Central memory CD8-positive, alpha-beta T cell (primary cell): Measurements from ENCODE around the gene SH3BP5.
"Not testable (repeated sequence)": the region's sequence is repeated elsewhere in the genome, so short reads cannot be mapped to it uniquely, and the experiment has no call there.

ENCODE experiments used
- ATAC-seq: fragments of 150-1000 bp; cut with Tn5 transposase; replicated peaks from 2 replicates; pipeline ENCODE4 v1.10.0; 2022; ENCODE audit warnings: mild to moderate bottlenecking, moderate FRiP score, moderate number of reproducible peaks; ENCODE audit not compliant: poor library complexity, severe bottlenecking; ENCODE audit errors: extremely low read depth
- DNase-seq, 2 donors: peaks; one replicate each; pipeline ENCODE4 v3.0.0; 2021; ENCODE audit warnings: low spot score in 2 of 2
- H3K27ac Mint-ChIP-seq: one replicate; pipeline ENCODE4 v1.8.0; 2022; ENCODE audit warnings: low read depth, mild to moderate bottlenecking, moderate library complexity, mixed read lengths
- H3K27me3 Mint-ChIP-seq: one replicate; pipeline ENCODE4 v1.8.0; 2022; ENCODE audit warnings: mixed read lengths
- H3K36me3 Mint-ChIP-seq: one replicate; pipeline ENCODE4 v1.8.0; 2022; ENCODE audit warnings: mild to moderate bottlenecking, moderate library complexity, mixed read lengths; ENCODE audit not compliant: insufficient read depth
- H3K4me1 Mint-ChIP-seq: one replicate; pipeline ENCODE4 v1.8.0; 2022; ENCODE audit warnings: mixed read lengths
- H3K4me3 Mint-ChIP-seq: one replicate; pipeline ENCODE4 v1.8.0; 2022; ENCODE audit warnings: mild to moderate bottlenecking, moderate library complexity, mixed read lengths
- H3K9me3 Mint-ChIP-seq: one replicate; pipeline ENCODE4 v1.8.0; 2022; ENCODE audit warnings: mixed read lengths

SH3BP5 gene, protein sequence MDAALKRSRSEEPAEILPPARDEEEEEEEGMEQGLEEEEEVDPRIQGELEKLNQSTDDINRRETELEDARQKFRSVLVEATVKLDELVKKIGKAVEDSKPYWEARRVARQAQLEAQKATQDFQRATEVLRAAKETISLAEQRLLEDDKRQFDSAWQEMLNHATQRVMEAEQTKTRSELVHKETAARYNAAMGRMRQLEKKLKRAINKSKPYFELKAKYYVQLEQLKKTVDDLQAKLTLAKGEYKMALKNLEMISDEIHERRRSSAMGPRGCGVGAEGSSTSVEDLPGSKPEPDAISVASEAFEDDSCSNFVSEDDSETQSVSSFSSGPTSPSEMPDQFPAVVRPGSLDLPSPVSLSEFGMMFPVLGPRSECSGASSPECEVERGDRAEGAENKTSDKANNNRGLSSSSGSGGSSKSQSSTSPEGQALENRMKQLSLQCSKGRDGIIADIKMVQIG

GRCh38 chr3:15332405-15333098, at the start of gene SH3BP5:
Gene SH3BP5 (minus strand): TSS chr3:15332586. CDS start chr3:15332408, 178 bp downstream.
- Mint-ChIP-seq H3K4me3 (peak within 1 kb of the TSS; percentile 94), H3K9me3 (no peaks in the 10 kb centered on the region), H3K27ac (peak within 1 kb of the TSS; percentile 91), H3K36me3 (peaks cover 18% of the 10 kb centered on the region), H3K27me3 (no peaks in the 10 kb centered on the region), H3K4me1 (peaks cover 45% of the 10 kb centered on the region)
- DNase-seq, result peak; percentile 55 to 57
- peak; percentile 89 for ATAC-seq

GRCh38 chr3:15380980-15381890, 48.8 kb upstream of the SH3BP5 start:
- Mint-ChIP-seq H3K27ac (no peak overlapping the region), H3K27me3 (no peaks in the 10 kb centered on the region), H3K4me1 (peaks cover 15% of the 10 kb centered on the region), H3K9me3 (no peaks in the 10 kb centered on the region), H3K36me3 (peaks cover 6% of the 10 kb centered on the region), H3K4me3 (no peak overlapping the region)
- DNase-seq (no peak), ATAC-seq (no peak)

DNA sequence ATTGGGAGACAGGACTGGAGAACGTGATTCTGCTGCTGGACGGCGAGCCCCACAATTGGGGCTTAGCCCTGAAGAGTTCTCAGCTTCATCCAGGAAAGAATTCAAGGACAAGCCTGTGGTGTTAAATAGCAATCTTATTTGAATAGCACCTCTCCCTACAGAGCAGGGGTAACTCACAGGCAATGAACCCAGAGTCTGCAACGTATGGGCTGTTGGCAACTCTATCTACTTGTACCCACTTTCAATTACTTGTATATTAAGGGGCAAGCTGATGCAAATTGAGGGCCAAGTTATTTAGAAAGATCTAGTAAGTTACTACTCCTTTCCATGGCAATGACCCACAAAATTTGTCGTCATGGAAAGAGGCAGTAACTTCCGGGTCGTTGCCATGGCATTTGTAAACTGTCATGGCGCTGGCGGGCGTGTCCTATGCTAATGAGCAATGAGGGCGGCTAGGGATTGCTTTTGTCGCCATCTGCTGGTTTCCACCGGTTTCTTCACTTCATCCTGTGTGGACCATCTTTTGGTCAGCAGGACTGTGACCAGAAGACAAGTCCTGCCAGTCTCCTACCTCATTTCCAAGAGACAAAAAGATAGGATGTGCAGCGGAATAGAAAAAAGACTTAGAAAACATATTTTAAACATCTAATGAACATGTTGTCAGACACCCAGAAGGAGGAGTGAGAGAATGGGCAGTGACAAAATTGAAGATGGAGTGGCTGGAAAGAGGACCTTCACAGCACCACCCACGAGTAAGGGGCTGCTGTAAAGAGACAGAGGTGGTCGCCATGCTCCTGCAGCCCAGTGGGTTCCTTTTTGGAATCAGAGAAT, 45.8 kb upstream of the SH3BP5 start:
- Mint-ChIP-seq H3K4me1 (peaks cover 16% of the 10 kb centered on the region), H3K36me3 (peaks cover 6% of the 10 kb centered on the region), H3K27ac (peak overlapping the region; percentile 92), H3K4me3 (peak overlapping the region; percentile 20), H3K9me3 (no peaks in the 10 kb centered on the region), H3K27me3 (no peaks in the 10 kb centered on the region)
- ATAC-seq, result peak; percentile 95
- DNase-seq, result peak; percentile 89 to 94

- ATAC-seq (no peak), DNase-seq (no peak)
- Mint-ChIP-seq H3K4me3 (no peak overlapping the region), H3K36me3 (peaks cover 6% of the 10 kb centered on the region), H3K27me3 (no peaks in the 10 kb centered on the region), H3K4me1 (peaks cover 16% of the 10 kb centered on the region), H3K9me3 (no peaks in the 10 kb centered on the region), H3K27ac (peak overlapping the region; percentile 92)
Measured at GRCh38 chr3:15375461-15376000, 43.1 kb upstream of the SH3BP5 start.

DNA sequence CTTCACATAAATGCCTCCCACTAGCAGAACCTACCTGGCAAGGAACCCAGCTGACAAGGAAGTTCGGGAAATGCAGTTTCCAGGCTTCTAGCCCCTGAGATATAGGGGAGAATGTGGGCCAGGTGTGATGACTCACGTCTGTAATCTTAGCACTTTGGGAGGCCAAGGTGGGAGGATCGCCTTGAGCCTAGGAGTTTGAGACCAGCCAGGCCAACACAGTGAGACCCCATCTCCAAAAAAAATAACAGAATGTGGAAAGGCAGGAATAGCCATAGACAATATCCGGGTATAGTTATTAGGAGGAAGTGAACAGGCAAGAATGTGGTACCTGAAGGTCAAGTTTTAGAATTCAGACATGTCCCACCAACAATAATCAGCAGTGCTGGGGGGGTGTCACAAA, 40.5 kb upstream of the SH3BP5 start:
- DNase-seq (no peak), ATAC-seq (no peak)
- Mint-ChIP-seq H3K4me1 (peaks cover 12% of the 10 kb centered on the region), H3K27ac (no peak overlapping the region), H3K36me3 (peaks cover 1% of the 10 kb centered on the region), H3K27me3 (no peaks in the 10 kb centered on the region), H3K9me3 (no peaks in the 10 kb centered on the region), H3K4me3 (no peak overlapping the region)

GRCh38 chr3:15368561-15369135, 36.3 kb upstream of the SH3BP5 start:
- H3K9me3 Mint-ChIP-seq, result no peaks in the 10 kb centered on the region
- no peak overlapping the region for H3K27ac Mint-ChIP-seq

GRCh38 chr3:15367059-15367458, 34.7 kb upstream of the SH3BP5 start:
- H3K27me3 Mint-ChIP-seq, result no peaks in the 10 kb centered on the region
- peaks cover 2% of the 10 kb centered on the region for H3K36me3 Mint-ChIP-seq
- DNase-seq (no peak), ATAC-seq (no peak)
- H3K4me3 Mint-ChIP-seq, result no peak overlapping the region
- no peaks in the 10 kb centered on the region for H3K9me3 Mint-ChIP-seq
- H3K27ac Mint-ChIP-seq, result no peak overlapping the region
- peaks cover 22% of the 10 kb centered on the region for H3K4me1 Mint-ChIP-seq

More at GRCh38 chr3:15368561-15369135, 36.3 kb upstream of the SH3BP5 start:
- Mint-ChIP-seq H3K4me3 (no peak overlapping the region), H3K27me3 (no peaks in the 10 kb centered on the region), H3K36me3 (no peaks in the 10 kb centered on the region), H3K4me1 (peaks cover 13% of the 10 kb centered on the region)
- ATAC-seq, result no peak
- no peak for DNase-seq

GRCh38 chr3:15364078-15364477, 31.7 kb upstream of the SH3BP5 start:
- ATAC-seq, H3K4me3 Mint-ChIP-seq, H3K9me3 Mint-ChIP-seq, H3K27ac Mint-ChIP-seq, H3K27me3 Mint-ChIP-seq, H3K36me3 Mint-ChIP-seq, DNase-seq: not testable (repeated sequence)
- H3K4me1 Mint-ChIP-seq, result peaks cover 36% of the 10 kb centered on the region

GRCh38 chr3:15361494-15362214, 29.3 kb upstream of the SH3BP5 start:
- no peaks in the 10 kb centered on the region for H3K27me3 Mint-ChIP-seq
- H3K36me3 Mint-ChIP-seq, result peaks cover 2% of the 10 kb centered on the region
- no peaks in the 10 kb centered on the region for H3K9me3 Mint-ChIP-seq
- peak overlapping the region; percentile 50 for H3K4me3 Mint-ChIP-seq
- H3K4me1 Mint-ChIP-seq, result peaks cover 27% of the 10 kb centered on the region
- peak; percentile 31 for ATAC-seq
- no peak for DNase-seq
- H3K27ac Mint-ChIP-seq, result peak overlapping the region; percentile 81

DNA sequence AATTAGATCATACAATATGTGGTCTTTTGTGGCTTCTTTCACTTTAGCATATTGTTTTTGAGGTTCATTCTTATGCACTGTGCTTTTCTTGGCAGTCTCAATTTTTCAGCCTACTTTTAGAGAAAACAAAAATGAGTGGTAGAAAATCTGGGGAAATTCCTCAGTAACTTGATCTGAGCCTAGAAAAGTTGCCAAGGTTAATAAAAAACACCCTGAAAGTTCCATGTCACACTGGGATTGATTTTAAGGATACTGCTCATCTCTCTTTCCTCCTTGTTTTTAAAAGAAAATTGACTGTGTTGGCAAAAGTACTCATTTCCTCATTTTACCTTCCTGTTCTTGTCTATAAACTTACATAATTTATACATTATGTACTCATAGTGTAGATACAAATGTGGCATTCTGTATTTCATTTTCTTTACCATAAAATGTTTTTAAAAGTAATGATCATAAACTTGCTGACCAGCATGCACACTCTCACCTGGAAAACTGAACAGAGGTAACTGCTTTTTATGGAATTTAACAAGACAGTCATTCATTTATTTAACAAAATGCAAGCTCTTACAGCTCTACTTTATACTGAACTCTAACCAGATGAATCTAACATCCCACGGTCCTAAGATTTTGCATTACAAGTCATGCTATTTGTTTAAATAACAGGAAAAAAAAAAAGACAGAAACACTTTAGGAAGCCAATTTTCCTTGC, 28.6 kb upstream of the SH3BP5 start:
- H3K4me1 Mint-ChIP-seq, result peaks cover 34% of the 10 kb centered on the region
- no peaks in the 10 kb centered on the region for H3K27me3 Mint-ChIP-seq
- DNase-seq (no peak), ATAC-seq (no peak)
- H3K9me3 Mint-ChIP-seq, result no peaks in the 10 kb centered on the region
- H3K4me3 Mint-ChIP-seq, result no peak overlapping the region
- H3K27ac Mint-ChIP-seq, result no peak overlapping the region
- H3K36me3 Mint-ChIP-seq, result peaks cover 2% of the 10 kb centered on the region
